Parathyroid adenoma (tissue), 2 donors: ENCODE data around the gene NME7.
A peak's percentile ranks its signal among the peaks of the same experiment; 100 is the strongest.

Experiments
- H2AFZ ChIP-seq: fragments of 300-600 bp; sonication (generic); one replicate; pipeline ENCODE4 v1.7.0; 2017; ENCODE audit warnings: antibody characterized with exemption, mild to moderate bottlenecking
- H3K27ac ChIP-seq: fragments of 300-600 bp; sonication (generic); one replicate; pipeline ENCODE4 v1.7.0; 2017
- H3K27me3 ChIP-seq: fragments of 300-600 bp; sonication (generic); one replicate; pipeline ENCODE4 v1.7.0; 2017; ENCODE audit warnings: low read length; ENCODE audit not compliant: control insufficient read depth, insufficient read depth
- H3K36me3 ChIP-seq: fragments of 300-600 bp; sonication (generic); one replicate; pipeline ENCODE4 v1.7.0; 2017; ENCODE audit warnings: low read length; ENCODE audit not compliant: control insufficient read depth, insufficient read depth
- H3K4me1 ChIP-seq: fragments of 300-600 bp; sonication (generic); one replicate; pipeline ENCODE4 v1.7.0; 2017; ENCODE audit warnings: control low read depth
- H3K4me2 ChIP-seq: fragments of 300-600 bp; sonication (generic); one replicate; pipeline ENCODE4 v1.7.0; 2017; ENCODE audit warnings: low read length
- H3K4me3 ChIP-seq: fragments of 300-600 bp; sonication (generic); one replicate; pipeline ENCODE4 v1.7.0; 2017; ENCODE audit warnings: low read depth, low read length
- H3K79me2 ChIP-seq: fragments of 300-600 bp; sonication (generic); one replicate; pipeline ENCODE4 v1.7.0; 2017; ENCODE audit warnings: control low read depth
- H3K9ac ChIP-seq: fragments of 300-600 bp; sonication (generic); one replicate; pipeline ENCODE4 v1.7.0; 2017; ENCODE audit warnings: mild to moderate bottlenecking
- H3K9me3 ChIP-seq: fragments of 300-600 bp; sonication (generic); one replicate; pipeline ENCODE4 v1.7.0; 2017; ENCODE audit warnings: low read length; ENCODE audit not compliant: control insufficient read depth
- TF ChIP-seq, protein P1 (sequence below): fragments of 300-600 bp; sonication (generic); IDR thresholded peaks from one replicate; pipeline ENCODE4 v1.7.0; 2017; ENCODE audit warnings: antibody characterized with exemption, mild to moderate bottlenecking
- donor health status: primary hyperparathyroidism.

NME7 gene

DNA sequence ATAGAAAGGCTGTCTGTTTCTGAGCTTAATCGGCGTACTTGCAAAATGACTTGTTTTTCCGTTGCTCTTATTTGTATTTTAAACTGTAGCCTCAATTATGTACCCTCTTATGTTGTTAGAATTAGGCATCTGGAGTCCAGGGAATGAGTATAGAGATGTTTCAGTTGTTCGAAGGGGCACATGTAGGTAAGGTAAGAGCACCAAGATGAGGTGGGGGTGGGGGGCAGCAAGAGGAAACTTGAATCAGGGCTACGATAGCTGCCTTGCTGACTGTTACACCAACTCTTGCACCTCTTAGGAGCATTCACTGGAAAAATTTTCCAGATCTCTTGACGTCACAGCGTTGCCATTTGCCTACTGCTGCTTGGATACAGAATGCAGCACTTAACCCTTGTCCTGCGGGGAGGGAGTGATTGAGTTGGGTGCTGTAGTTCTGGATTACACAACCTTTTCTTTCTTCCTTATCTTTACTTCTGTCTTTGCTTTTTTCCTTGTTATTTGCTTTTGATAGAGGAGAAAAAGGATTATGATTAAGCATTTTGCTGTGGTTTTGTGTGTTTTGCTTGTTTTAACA lies 257.9 kb downstream of the NME7 start:
- peaks cover 47% of the 10 kb centered on the region for H3K79me2 ChIP-seq
- H3K4me1 ChIP-seq = peaks cover 14% of the 10 kb centered on the region
- H3K36me3 ChIP-seq = no peaks in the 10 kb centered on the region
- TF ChIP-seq, protein P1, sequence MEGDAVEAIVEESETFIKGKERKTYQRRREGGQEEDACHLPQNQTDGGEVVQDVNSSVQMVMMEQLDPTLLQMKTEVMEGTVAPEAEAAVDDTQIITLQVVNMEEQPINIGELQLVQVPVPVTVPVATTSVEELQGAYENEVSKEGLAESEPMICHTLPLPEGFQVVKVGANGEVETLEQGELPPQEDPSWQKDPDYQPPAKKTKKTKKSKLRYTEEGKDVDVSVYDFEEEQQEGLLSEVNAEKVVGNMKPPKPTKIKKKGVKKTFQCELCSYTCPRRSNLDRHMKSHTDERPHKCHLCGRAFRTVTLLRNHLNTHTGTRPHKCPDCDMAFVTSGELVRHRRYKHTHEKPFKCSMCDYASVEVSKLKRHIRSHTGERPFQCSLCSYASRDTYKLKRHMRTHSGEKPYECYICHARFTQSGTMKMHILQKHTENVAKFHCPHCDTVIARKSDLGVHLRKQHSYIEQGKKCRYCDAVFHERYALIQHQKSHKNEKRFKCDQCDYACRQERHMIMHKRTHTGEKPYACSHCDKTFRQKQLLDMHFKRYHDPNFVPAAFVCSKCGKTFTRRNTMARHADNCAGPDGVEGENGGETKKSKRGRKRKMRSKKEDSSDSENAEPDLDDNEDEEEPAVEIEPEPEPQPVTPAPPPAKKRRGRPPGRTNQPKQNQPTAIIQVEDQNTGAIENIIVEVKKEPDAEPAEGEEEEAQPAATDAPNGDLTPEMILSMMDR = no peak
- H3K4me3 ChIP-seq = peak overlapping the region; percentile 100
- H3K27me3 ChIP-seq = no peaks in the 10 kb centered on the region
- no peak overlapping the region for H2AFZ ChIP-seq
- peak overlapping the region; percentile 96 for H3K27ac ChIP-seq
- H3K9ac ChIP-seq = peak overlapping the region; percentile 43
- no peaks in the 10 kb centered on the region for H3K9me3 ChIP-seq
- peak overlapping the region; percentile 94 for H3K4me2 ChIP-seq

DNA sequence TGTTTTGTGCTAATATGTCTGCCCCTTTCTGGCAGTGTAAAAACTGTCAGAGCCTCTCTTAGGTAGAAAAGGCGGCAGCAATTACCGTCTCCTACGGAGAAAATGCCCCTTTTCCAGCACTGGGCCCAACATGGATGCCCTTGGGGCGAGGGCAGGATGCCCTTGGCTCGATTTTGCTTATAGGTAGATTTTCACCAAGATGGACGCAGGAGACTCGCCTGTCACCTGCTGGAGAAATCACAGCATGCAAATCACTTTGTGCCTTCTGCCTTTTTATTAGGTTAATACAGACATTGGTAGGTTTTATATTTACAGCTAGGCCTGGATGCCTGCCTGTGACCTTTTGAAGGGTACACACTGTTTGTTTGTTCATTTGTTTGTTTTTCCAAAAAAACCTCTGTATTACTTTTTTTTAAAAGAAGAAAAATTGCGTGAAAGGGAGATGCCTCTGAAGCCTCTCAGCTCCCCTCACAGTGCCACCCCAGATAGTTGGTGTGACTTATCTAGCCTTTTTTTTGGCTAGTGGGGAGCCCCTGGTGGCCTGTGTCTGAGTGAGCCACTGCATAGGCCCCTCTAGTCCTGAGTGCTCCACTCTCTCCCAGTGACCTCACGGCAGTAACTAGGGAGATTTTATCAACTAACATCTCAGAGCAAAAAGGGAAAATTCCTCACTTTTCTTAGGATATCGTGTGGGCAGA lies 258.6 kb downstream of the NME7 start:
- TF ChIP-seq, protein P1 = peak; percentile 42
- H3K4me1 ChIP-seq = peaks cover 19% of the 10 kb centered on the region
- H3K79me2 ChIP-seq = peaks cover 42% of the 10 kb centered on the region
- peak overlapping the region; percentile 96 for H3K27ac ChIP-seq
- peak overlapping the region; percentile 43 for H3K9ac ChIP-seq
- H3K4me3 ChIP-seq = peak overlapping the region; percentile 100
- no peaks in the 10 kb centered on the region for H3K9me3 ChIP-seq
- no peaks in the 10 kb centered on the region for H3K36me3 ChIP-seq
- H3K4me2 ChIP-seq = peak overlapping the region; percentile 94
- no peak overlapping the region for H2AFZ ChIP-seq
- no peaks in the 10 kb centered on the region for H3K27me3 ChIP-seq

- Histone ChIP-seq H3K4me2 (peak overlapping the region; percentile 94), H3K27ac (peak overlapping the region; percentile 96), H3K9me3 (no peaks in the 10 kb centered on the region), H2AFZ (no peak overlapping the region), H3K79me2 (peaks cover 36% of the 10 kb centered on the region), H3K4me3 (peak overlapping the region; percentile 100), H3K27me3 (no peaks in the 10 kb centered on the region), H3K4me1 (peaks cover 22% of the 10 kb centered on the region), H3K9ac (peak overlapping the region; percentile 58), H3K36me3 (no peaks in the 10 kb centered on the region)
- TF ChIP-seq, protein P1 = no peak
These were observed 259.4 kb downstream of the NME7 start for GRCh38 chr1:169108223-169108622.

DNA sequence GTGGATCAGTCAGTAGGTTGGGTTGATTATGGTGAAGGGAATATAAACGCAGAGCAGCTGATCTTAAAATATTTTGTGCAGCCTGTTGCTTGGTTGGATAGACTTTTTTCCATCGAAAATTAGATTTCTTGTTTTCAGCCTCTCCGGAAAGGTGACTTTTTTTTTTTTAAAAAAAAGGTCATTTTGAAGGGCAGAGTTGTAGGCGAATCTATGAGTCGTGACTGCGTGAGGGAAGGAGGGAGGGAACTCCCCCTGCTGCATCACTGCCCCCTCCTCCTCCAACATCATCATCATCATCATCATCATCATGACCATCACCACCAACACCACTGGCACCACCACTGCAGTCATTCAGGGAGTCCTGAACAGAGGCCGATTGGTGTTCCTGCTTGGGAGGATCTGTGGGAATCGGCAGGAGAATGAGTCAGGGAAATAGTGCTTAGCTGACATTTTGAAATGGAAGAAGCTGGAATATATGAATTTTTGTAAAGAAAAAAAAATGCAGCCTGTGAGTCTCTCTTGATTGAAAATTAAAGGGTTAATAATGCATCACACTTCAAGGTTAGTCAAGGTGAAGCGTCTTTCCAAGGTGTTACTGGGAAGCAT lies 259.9 kb downstream of the NME7 start:
- H3K9me3 ChIP-seq = no peaks in the 10 kb centered on the region
- peaks cover 23% of the 10 kb centered on the region for H3K4me1 ChIP-seq
- TF ChIP-seq, protein P1 = no peak
- peak overlapping the region; percentile 96 for H3K27ac ChIP-seq
- no peaks in the 10 kb centered on the region for H3K27me3 ChIP-seq
- H3K4me3 ChIP-seq = peak overlapping the region; percentile 100
- peak overlapping the region; percentile 94 for H3K4me2 ChIP-seq
- peak overlapping the region; percentile 78 for H3K9ac ChIP-seq
- peaks cover 33% of the 10 kb centered on the region for H3K79me2 ChIP-seq
- H3K36me3 ChIP-seq = no peaks in the 10 kb centered on the region
- H2AFZ ChIP-seq = no peak overlapping the region
